ENCODE results near the gene SGK1.

DNA sequence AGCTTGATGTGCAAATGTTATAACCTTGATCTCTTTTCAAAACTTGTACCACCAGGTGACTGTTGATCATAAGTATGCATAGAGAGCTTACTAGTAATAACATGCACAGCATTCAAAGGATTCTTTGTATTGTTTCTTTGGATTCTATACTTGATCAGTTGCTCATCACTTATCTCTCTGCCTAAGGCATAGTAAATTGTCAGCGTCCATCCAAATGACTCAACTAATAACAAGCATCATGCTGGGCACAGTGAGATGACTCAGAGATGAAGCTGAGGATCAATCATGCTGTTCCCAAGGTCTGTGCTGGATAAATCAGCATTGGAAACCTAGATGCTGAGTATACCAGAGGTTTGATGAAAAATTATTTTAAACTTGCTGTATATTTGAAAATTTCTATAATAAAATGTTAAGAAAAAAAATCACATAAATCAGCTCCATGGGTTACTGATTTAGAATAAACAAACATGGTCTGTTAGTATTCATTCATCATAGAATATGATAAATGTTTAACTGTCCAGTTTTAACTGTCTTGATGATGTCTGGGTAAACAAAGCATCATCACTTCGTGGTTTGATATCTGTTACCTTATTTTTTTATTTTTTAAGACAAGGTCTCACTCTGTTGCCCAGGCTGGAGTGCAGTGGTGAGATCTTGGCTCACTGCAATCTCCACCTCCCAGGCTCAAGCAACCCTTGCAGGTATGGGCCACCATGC is 45.6 kb upstream of the SGK1 start:
- TF ChIP-seq, protein P1, sequence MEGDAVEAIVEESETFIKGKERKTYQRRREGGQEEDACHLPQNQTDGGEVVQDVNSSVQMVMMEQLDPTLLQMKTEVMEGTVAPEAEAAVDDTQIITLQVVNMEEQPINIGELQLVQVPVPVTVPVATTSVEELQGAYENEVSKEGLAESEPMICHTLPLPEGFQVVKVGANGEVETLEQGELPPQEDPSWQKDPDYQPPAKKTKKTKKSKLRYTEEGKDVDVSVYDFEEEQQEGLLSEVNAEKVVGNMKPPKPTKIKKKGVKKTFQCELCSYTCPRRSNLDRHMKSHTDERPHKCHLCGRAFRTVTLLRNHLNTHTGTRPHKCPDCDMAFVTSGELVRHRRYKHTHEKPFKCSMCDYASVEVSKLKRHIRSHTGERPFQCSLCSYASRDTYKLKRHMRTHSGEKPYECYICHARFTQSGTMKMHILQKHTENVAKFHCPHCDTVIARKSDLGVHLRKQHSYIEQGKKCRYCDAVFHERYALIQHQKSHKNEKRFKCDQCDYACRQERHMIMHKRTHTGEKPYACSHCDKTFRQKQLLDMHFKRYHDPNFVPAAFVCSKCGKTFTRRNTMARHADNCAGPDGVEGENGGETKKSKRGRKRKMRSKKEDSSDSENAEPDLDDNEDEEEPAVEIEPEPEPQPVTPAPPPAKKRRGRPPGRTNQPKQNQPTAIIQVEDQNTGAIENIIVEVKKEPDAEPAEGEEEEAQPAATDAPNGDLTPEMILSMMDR (IDR thresholded peaks at IDR 0.05), result no peak
- TF ChIP-seq EZH2 (IDR thresholded peaks at IDR 0.05) (no peak), EZH2phosphoT487 (IDR thresholded peaks at IDR 0.05) (no peak)
